HG02943 (cell line): ENCODE data around the gene DPP6.
"Not testable (repeated sequence)": the region's sequence is repeated elsewhere in the genome, so short reads cannot be mapped to it uniquely, and the experiment has no call there.

Experiments used
- ATAC-seq: cut with Tn5 transposase; IDR thresholded peaks from one replicate; pipeline ENCODE4 v1.9.1; 2021; ENCODE audit warnings: mild to moderate bottlenecking, low read depth, moderate library complexity; ENCODE audit not compliant: unreplicated experiment

Gene DPP6

GRCh38 chr7:154640266-154640865 is 588.2 kb downstream of the DPP6 start:
- no peak for ATAC-seq

DNA sequence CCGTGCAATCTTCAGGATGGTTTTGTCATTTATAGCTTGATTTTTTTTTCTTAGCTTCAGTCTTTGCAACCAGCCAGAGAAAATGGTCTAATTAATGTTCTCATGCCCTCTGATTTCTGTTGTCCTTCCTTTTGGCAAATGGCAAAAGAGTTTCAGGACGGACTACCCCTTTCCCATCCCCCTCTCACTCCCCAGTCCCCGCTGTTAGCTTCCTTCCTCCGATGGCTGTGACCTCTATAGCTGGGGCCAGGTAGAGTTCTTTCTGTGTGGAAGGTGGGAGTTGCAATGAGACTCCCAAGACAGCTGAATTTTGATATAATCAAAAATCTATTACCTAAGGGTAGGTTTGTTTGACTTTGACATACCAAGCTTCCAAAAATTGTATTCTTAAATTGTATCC is 588.7 kb downstream of the DPP6 start:
- no peak for ATAC-seq

GRCh38 chr7:154644366-154644765 is 592.2 kb downstream of the DPP6 start:
- no peak for ATAC-seq

DNA sequence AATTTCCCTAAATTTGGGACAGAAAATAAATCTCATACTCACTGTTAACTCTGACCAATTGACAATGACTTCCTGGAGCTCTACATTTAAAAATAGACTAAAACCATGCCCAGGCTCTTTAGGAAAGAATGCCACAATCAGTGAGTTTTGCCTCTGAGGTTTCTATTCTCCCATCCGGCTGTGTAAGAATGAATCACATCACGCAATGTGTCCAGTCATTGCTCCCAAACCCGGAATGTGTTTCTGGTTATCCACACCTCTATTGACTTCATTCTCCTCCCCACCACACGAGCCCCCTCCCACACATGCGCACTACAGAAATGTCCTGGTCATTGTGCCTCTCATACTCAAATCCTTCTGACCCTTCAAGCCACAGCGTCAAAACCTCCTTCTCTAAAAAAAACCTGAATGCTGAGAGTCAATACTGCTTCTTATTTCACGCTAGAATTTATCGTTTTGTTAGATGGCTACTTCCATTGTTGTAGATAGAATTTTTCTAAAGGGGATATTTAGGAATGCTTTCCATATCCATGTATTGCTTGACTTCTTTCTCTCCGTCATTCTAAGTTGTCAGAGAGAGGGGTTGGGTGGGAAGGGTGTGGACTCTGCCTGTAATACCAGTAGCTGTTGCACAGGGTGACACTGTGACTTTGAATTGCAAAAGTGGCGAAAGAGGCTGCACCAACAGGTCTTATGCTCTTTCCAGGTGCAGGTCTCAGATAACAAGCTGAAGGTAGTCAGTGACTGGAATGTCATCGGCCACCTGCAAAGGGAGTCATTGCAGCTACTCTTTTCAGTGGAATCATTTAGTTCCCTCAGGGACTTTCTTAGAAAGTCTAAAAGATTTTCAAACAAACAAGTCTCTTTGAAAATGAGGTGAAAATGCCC is 594.2 kb downstream of the DPP6 start:
- ATAC-seq, result no peak

GRCh38 chr7:154647625-154648024 is 595.4 kb downstream of the DPP6 start:
- ATAC-seq, result no peak

GRCh38 chr7:154649015-154649414 is 596.8 kb downstream of the DPP6 start:
- no peak for ATAC-seq

GRCh38 chr7:154649434-154649833 is 597.2 kb downstream of the DPP6 start:
- no peak for ATAC-seq

DNA sequence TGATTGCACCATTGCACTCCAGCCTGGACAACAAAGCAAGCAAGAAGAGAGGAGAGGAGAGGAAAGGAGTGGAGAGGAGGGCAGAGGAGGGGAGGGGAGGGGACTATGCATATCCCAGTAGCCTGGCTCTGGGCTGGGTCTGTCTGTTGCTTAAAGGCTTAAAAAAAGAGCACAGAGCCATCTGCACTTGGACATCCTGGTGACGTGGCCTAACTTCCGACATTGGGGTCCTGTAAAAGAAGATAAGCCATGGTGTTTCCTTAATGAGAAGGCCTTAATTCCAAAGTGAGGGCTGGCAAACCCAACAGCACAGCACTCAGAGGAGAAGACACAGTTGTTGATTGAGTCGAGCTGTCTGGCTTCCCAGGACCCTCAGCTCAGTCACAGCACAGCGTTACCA is 598.1 kb downstream of the DPP6 start:
- ATAC-seq, result no peak

GRCh38 chr7:154651501-154651900 is 599.3 kb downstream of the DPP6 start:
- ATAC-seq, result no peak

GRCh38 chr7:154652564-154652963 is 600.4 kb downstream of the DPP6 start:
- ATAC-seq, result no peak

- ATAC-seq, result no peak
These were observed 601.1 kb downstream of the DPP6 start for GRCh38 chr7:154653281-154653680.

DNA sequence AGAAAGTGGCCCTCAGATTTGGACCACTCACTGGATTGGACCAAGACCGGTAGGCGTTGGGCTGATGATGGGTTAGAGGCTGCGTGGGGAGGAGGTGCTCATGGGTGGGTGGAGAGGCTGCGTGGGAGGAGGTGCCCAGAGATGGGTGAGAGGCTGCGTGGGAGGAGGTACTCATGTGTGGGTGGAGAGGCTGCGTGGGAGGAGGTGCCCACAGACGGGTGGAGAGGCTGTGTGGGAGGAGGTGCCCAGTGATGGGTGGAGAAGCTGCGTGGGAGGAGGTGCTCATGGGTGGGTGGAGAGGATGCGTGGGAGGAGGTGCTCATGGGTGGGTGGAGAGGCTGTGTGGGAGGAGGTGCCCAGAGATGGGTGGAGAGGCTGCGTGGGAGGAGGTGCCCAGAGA is 604.4 kb downstream of the DPP6 start:
- no peak for ATAC-seq

- ATAC-seq, result no peak
These were observed 614.6 kb downstream of the DPP6 start for GRCh38 chr7:154666768-154667167.

- no peak for ATAC-seq
These were observed 620.6 kb downstream of the DPP6 start for GRCh38 chr7:154672659-154673415.

GRCh38 chr7:154674191-154674590 is 622.0 kb downstream of the DPP6 start:
- no peak for ATAC-seq

DNA sequence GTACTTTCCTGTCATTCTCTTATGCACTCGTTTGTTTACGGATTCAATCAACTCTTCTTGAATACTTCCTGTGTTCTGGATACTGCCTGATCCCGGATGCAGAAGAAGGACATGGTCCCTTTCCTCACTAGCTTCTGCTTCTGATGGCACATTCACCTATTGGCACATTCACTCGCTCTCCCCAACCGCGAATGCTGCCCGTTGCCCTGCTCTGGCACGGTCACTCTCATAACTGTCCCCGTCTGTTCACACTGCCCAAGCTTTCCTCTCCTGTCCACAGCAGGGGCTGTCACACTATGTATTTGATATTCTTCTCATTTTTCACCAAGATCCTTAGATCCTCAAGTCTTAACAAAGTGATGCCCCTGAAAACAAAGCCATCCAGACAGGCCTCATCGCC is 623.4 kb downstream of the DPP6 start:
- no peak for ATAC-seq

DNA sequence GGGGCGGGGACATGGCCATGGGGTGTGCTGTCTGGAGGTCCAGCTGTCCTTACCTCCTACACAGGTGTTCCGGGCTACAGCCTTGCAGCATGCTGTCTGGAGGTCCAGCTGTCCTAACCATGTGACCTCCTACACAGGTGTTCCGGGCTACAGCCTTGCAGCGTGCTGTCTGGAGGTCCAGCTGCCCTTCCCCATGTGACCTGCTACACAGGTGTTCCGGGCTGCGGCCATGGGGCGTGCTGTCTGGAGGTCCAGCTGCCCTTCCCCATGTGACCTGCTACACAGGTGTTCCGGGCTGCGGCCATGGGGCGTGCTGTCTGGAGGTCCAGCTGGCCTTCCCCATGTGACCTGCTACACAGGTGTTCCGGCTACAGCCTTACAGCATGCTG is 623.8 kb downstream of the DPP6 start:
- ATAC-seq, result not testable (repeated sequence)

DNA sequence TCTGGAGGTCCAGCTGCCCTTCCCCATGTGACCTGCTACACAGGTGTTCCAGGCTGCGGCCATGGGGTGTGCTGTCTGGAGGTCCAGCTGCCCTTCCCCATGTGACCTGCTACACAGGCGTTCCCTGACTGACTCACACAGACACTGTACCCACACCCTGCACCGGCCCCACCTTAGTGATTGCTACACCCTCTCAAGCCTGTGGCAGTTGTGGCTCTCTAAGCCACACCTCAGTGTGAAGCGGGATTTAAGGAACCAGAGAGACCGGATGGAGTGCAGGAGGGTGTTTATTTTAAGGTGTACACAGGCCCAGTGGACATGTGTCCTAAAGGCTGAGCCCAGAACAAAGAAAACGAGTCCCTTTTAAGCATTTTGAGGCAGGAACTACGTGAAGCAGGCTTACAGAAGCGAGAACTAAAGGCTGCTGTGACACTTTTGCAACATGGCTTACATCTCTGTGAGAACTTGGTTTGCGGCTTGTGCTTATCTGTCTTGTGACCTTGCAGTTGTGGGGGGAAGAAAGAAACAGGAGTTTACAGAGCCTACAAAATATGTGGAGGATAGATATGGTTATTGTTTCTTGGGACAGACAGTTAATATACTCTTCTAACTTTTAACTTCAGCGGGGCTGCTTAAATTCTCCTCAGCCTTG is 624.4 kb downstream of the DPP6 start:
- ATAC-seq, result no peak

DNA sequence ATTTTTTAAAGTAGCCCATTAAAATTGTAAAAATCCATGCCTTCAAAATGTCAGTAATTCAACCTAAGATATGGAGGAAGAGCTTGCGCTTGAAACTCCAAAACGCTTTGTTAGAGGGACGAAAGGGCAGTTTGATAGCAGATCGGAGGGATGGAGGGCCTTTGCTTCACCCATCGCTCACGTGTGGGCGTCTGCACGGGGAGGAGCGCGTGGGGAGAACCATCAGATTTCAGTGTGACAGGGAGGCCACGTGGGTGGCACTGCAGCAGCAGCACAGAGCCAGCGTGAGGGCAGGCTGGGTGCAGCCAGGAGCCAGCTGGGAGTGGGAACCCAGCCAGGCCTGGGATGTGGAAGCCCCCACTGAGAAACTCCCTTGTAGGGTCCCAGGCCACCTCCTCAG is 625.3 kb downstream of the DPP6 start:
- ATAC-seq, result no peak

- ATAC-seq, result not testable (repeated sequence)
These were observed 625.9 kb downstream of the DPP6 start for GRCh38 chr7:154678001-154678550.
